Neural cell (in vitro differentiated cells): ENCODE results near the gene RAPGEF4. TPM values are rescaled to one million over a fixed set of nuclear protein-coding genes. Genes with fewer than 3 reads are reported as not detected.

Experiments used
- H2AFZ ChIP-seq: fragments of 200-600, 300-800 bp; sonication (generic), shearing (Covaris generic); 2 replicates; pipeline ENCODE4 v1.6.0; 2014; ENCODE audit warnings: low read depth, mild to moderate bottlenecking, antibody characterized with exemption, low read length, moderate library complexity
- H3F3A ChIP-seq: fragments of 200-600 bp; shearing (Covaris generic); 2 replicates; pipeline ENCODE4 v1.6.1; 2016; ENCODE audit warnings: mild to moderate bottlenecking, moderate library complexity, mixed read lengths, antibody characterized with exemption, low read length; ENCODE audit not compliant: insufficient read depth, poor library complexity, severe bottlenecking
- H3K27ac ChIP-seq: fragments of 200-600, 300-800 bp; sonication (generic), shearing (Covaris generic); 2 replicates; pipeline ENCODE4 v1.5.1; 2014; ENCODE audit warnings: mild to moderate bottlenecking, low read length, moderate library complexity
- H3K27me3 ChIP-seq: fragments of 300-800, 200-600 bp; sonication (generic), shearing (Covaris generic); 2 replicates; pipeline ENCODE4 v1.6.0; 2014; ENCODE audit warnings: mild to moderate bottlenecking, low read depth, low read length, moderate library complexity; ENCODE audit not compliant: insufficient read depth
- H3K36me3 ChIP-seq: fragments of 300-800, 200-600 bp; sonication (generic), shearing (Covaris generic); 2 replicates; pipeline ENCODE4 v1.5.1; 2014; ENCODE audit warnings: mild to moderate bottlenecking, antibody characterized with exemption, low read length, moderate library complexity; ENCODE audit not compliant: insufficient read depth
- H3K4me2 ChIP-seq: fragments of 300-800, 200-600 bp; sonication (generic), shearing (Covaris generic); 2 replicates; pipeline ENCODE4 v1.6.0; 2014; ENCODE audit warnings: mild to moderate bottlenecking, low read length
- H3K4me3 ChIP-seq: fragments of 300-800, 200-600 bp; sonication (generic), shearing (Covaris generic); 2 replicates; pipeline ENCODE4 v1.5.1; 2014; ENCODE audit warnings: mild to moderate bottlenecking, low read length, moderate library complexity
- H3K79me2 ChIP-seq: fragments of 200-600 bp; shearing (Covaris generic); replicated peaks from 2 replicates; pipeline ENCODE4 v1.6.0; 2014; ENCODE audit warnings: mild to moderate bottlenecking, low read length, moderate library complexity; ENCODE audit not compliant: insufficient read depth
- H3K9ac ChIP-seq: fragments of 300-800, 200-600 bp; sonication (generic), shearing (Covaris generic); 2 replicates; pipeline ENCODE4 v1.6.1; 2016; ENCODE audit warnings: mild to moderate bottlenecking, low read length, mixed read lengths
- H3K9me2 ChIP-seq: fragments of 200-600 bp; shearing (Covaris generic); 2 replicates; pipeline ENCODE4 v1.6.1; 2016; ENCODE audit warnings: mild to moderate bottlenecking, low read length, mixed read lengths; ENCODE audit not compliant: insufficient read depth
- H3K9me3 ChIP-seq: fragments of 200-600, 300-800 bp; sonication (generic), shearing (Covaris generic); 2 replicates; pipeline ENCODE4 v1.6.1; 2016; ENCODE audit warnings: mild to moderate bottlenecking, mixed run types, low read length, moderate library complexity, mixed read lengths
- H4K20me1 ChIP-seq: fragments of 200-600 bp; shearing (Covaris generic); 2 replicates; pipeline ENCODE4 v1.6.1; 2016; ENCODE audit warnings: mild to moderate bottlenecking, mixed run types; ENCODE audit not compliant: insufficient read depth
- EP300 ChIP-seq: fragments of 450-650 bp; conservative IDR thresholded peaks from 2 replicates; pipeline ENCODE4 v1.6.1; 2014; ENCODE audit warnings: antibody characterized with exemption, mild to moderate bottlenecking, moderate library complexity; ENCODE audit not compliant: poor library complexity, severe bottlenecking
- EZH2 ChIP-seq: fragments of 200-600, 300-800 bp; shearing (Covaris generic), sonication (generic); IDR thresholded peaks from 2 replicates; pipeline ENCODE4 v1.6.1; 2014; ENCODE audit warnings: antibody characterized with exemption, low read length, borderline replicate concordance, mild to moderate bottlenecking; ENCODE audit not compliant: insufficient read depth, poor library complexity, severe bottlenecking
- MXI1 ChIP-seq: fragments of 450-650 bp; conservative IDR thresholded peaks from 2 replicates; pipeline ENCODE4 v1.6.1; 2014; ENCODE audit warnings: antibody characterized with exemption, mild to moderate bottlenecking; ENCODE audit not compliant: poor library complexity, severe bottlenecking
- POLR2AphosphoS5 ChIP-seq: IDR thresholded peaks from 2 replicates; pipeline ENCODE4 v1.6.1; 2012
- RAD21 ChIP-seq: fragments of 450-650 bp; conservative IDR thresholded peaks from 2 replicates; pipeline ENCODE4 v1.6.1; 2014; ENCODE audit warnings: antibody characterized with exemption, mild to moderate bottlenecking, moderate library complexity
- REST ChIP-seq: IDR thresholded peaks from 2 replicates; pipeline ENCODE4 v1.6.1; 2012; ENCODE audit warnings: borderline replicate concordance
- SMC3 ChIP-seq: fragments of 450-650 bp; conservative IDR thresholded peaks from 2 replicates; pipeline ENCODE4 v1.6.1; 2014; ENCODE audit warnings: antibody characterized with exemption, mild to moderate bottlenecking, moderate library complexity; ENCODE audit not compliant: poor library complexity
- TAF1 ChIP-seq: IDR thresholded peaks from 2 replicates; pipeline ENCODE4 v1.6.1; 2012; ENCODE audit warnings: low read depth
- polyA plus RNA-seq: library from polyadenylated mRNA; depleted of rRNA; stranded (reverse); fragments of >200 nt; gene quantifications from 2 replicates; pipeline ENCODE4 v1.2.3, GENCODE V29; 2014
- TF ChIP-seq, protein P1 (sequence below): fragments of 450-650 bp; IDR thresholded peaks from 2 replicates; pipeline ENCODE4 v1.5.1; 2014; ENCODE audit warnings: antibody characterized with exemption, mild to moderate bottlenecking, moderate library complexity; ENCODE audit not compliant: poor library complexity, severe bottlenecking

RAPGEF4 gene
- polyA plus RNA-seq, 1 donor from 2014 or later, result 10.4 TPM

- Histone ChIP-seq H3K9ac (no peak overlapping the region), H3K36me3 (no peaks in the 10 kb centered on the region), H3K79me2 (no peaks in the 10 kb centered on the region), H3K4me2 (no peak overlapping the region), H3F3A (no peaks in the 10 kb centered on the region), H3K4me3 (no peak overlapping the region), H4K20me1 (no peaks in the 10 kb centered on the region), H3K9me2 (no peaks in the 10 kb centered on the region), H3K27ac (no peak overlapping the region), H2AFZ (no peak overlapping the region), H3K9me3 (no peaks in the 10 kb centered on the region), H3K27me3 (peaks cover 13% of the 10 kb centered on the region)
- no peak for TF ChIP-seq TAF1
- TF ChIP-seq POLR2AphosphoS5, result no peak
- TF ChIP-seq, protein P1, sequence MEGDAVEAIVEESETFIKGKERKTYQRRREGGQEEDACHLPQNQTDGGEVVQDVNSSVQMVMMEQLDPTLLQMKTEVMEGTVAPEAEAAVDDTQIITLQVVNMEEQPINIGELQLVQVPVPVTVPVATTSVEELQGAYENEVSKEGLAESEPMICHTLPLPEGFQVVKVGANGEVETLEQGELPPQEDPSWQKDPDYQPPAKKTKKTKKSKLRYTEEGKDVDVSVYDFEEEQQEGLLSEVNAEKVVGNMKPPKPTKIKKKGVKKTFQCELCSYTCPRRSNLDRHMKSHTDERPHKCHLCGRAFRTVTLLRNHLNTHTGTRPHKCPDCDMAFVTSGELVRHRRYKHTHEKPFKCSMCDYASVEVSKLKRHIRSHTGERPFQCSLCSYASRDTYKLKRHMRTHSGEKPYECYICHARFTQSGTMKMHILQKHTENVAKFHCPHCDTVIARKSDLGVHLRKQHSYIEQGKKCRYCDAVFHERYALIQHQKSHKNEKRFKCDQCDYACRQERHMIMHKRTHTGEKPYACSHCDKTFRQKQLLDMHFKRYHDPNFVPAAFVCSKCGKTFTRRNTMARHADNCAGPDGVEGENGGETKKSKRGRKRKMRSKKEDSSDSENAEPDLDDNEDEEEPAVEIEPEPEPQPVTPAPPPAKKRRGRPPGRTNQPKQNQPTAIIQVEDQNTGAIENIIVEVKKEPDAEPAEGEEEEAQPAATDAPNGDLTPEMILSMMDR, result no peak
- TF ChIP-seq EZH2, result no peak
- TF ChIP-seq SMC3, result no peak
- no peak for TF ChIP-seq MXI1
- no peak for TF ChIP-seq RAD21
These were observed 5.2 kb upstream of the RAPGEF4 start for GRCh38 chr2:172730411-172730810.

DNA sequence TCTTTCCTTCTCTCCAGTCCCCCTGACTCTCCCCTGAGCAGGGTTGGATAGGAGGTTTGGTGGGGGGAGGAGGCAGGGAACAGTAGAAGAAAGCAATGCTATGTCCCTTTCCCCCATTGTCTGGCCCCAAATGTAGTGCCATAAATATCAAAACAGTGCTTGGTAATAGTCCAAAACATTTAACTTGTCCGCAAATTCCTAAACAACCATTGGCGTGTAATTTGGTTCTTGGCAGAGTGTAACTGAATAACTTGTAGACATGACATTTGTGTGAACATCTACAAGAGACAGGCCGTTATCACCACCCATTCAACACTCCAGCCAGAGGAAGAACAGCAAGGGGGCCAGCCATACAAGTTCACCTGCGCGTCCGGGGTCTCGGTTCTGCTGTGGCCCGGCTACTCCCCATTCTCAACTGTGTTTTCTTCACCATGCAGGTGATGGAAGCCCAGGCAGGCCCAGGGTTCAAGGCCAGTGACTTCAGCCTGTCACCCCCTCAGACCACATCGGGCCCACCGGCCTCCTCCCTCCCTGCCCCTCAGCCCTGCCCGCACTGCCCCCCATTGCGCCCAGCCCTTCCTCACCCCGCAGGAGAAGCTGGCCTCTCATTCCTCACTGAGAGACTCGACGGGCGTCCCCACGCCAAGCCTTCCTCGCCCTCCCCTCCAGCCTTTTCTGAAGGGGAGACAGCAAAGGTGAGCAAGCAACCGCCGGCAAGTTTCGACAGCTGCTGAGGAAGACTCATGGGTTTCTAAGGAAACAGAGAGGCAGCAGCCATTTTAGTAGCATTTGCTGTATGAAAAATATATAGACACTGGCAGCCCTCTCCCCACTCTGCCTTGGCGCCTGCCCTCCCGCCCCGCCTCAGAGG lies 699 bp upstream of the RAPGEF4 start:
- H3K9ac ChIP-seq, result peak overlapping the region; percentile 63
- H3F3A ChIP-seq, result no peaks in the 10 kb centered on the region
- no peaks in the 10 kb centered on the region for H3K9me2 ChIP-seq
- H4K20me1 ChIP-seq, result no peaks in the 10 kb centered on the region
- H3K4me3 ChIP-seq, result peak overlapping the region; percentile 63
- H3K36me3 ChIP-seq, result no peaks in the 10 kb centered on the region
- peaks cover 35% of the 10 kb centered on the region for H3K27me3 ChIP-seq
- H2AFZ ChIP-seq, result no peak overlapping the region
- no peak for TF ChIP-seq REST
- TF ChIP-seq RAD21, result no peak
- no peak for TF ChIP-seq EP300
- TF ChIP-seq EZH2, result no peak
- no peak for TF ChIP-seq POLR2AphosphoS5
- TF ChIP-seq SMC3, result no peak
- no peak for TF ChIP-seq MXI1
- TF ChIP-seq, protein P1, result no peak
- no peak for TF ChIP-seq TAF1
- no peaks in the 10 kb centered on the region for H3K9me3 ChIP-seq
- H3K4me2 ChIP-seq, result no peak overlapping the region
- H3K79me2 ChIP-seq, result no peaks in the 10 kb centered on the region
- H3K27ac ChIP-seq, result no peak overlapping the region
